WI38 (cell line): Measurements from ENCODE around the gene ZSWIM8.

ENCODE experiments used
- H3K4me3 ChIP-seq: 2 replicates; pipeline ENCODE4 v1.5.1; 2011; ENCODE audit warnings: low read depth, mild to moderate bottlenecking, control low read depth, low read length
- TF ChIP-seq, protein P1 (sequence below): IDR thresholded peaks from 2 replicates; pipeline ENCODE4 v1.5.1; 2012; ENCODE audit warnings: low read depth, mild to moderate bottlenecking, control low read depth, low read length

Gene ZSWIM8

DNA sequence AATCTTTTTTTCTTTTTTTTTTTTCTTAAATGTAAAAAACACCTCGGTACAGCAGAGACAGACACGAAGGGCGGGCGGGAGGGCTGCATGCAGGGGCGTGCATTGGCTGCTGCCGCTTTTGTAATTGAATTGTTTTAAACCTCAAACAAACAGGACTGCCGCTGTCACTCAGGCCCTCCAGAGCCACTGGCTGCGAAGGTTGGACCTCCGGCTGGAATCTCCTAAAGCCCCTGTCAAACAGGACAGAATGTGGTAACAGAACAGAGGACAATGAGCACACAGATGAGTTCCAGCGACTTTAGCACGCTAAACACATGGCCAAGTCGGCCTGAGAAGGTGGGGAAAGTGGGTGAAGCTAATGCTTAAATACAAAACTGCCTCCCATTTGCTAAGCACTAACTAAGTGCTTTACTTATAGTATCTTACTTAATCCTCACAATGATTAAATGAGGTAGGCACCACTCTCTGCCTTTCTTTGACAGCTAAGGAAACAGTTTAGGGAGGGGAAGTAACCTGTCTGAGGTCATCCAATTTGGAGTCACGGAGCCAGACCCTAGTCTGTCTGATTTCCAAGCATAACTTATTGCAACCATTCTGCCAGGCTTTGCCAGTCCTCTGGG lies 29.0 kb downstream of the ZSWIM8 start:
- H3K4me3 ChIP-seq, result no peak overlapping the region
- TF ChIP-seq, protein P1, sequence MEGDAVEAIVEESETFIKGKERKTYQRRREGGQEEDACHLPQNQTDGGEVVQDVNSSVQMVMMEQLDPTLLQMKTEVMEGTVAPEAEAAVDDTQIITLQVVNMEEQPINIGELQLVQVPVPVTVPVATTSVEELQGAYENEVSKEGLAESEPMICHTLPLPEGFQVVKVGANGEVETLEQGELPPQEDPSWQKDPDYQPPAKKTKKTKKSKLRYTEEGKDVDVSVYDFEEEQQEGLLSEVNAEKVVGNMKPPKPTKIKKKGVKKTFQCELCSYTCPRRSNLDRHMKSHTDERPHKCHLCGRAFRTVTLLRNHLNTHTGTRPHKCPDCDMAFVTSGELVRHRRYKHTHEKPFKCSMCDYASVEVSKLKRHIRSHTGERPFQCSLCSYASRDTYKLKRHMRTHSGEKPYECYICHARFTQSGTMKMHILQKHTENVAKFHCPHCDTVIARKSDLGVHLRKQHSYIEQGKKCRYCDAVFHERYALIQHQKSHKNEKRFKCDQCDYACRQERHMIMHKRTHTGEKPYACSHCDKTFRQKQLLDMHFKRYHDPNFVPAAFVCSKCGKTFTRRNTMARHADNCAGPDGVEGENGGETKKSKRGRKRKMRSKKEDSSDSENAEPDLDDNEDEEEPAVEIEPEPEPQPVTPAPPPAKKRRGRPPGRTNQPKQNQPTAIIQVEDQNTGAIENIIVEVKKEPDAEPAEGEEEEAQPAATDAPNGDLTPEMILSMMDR, result no peak

DNA sequence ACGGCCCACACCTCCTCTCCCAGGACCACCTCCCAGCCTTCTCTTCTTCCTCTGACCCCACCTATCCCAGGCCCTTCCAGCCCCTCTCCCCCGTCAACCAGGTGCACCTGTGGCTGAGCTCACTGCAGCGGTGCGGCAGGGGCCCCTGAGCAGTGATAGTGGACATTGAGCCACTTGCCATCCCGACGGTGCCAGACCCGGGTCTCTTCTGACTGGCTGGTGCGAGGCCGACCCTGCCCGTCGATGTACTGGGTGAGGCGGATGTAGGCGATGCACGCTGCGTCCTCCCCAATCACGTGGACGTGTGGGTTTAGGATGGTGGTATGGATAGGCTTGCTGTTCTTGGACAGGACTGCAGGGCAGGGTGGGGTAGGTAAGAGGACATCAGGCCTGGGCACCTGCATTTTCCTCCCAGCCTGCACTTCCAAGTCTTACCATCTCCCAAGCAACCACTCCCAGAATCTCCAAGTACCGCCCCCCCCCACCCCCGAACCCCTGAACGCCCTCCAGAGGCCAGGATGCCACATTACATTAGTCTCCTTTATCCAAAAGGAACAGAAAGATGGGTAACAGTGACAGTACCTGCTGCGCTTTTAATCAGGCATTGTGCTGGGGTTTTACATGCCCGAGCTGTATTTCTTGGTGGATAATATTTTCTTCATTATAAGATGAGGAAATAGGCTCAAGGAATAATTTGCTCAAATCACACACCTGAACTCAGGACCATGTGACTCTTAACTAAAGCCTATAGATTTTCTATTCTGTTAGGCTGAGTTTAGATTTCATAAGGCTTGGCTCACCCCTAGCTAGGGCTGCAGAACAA lies 29.7 kb downstream of the ZSWIM8 start:
- no peak overlapping the region for H3K4me3 ChIP-seq
- TF ChIP-seq, protein P1, result no peak

DNA sequence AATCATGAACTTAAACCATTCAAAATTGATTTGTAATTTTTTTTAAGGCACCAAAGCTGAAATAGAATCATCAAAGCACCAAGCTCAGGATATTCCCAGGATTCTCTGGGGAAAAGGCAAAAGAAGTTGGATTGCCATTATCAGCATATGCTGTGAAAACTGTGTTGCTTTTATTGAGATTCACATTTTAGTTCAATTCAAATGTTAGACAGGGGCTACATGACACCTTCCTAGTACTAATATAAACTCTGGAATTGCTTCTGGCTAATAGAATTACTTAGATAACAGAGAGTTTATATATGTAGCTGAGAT lies 30.3 kb downstream of the ZSWIM8 start:
- peak overlapping the region; percentile 17; the same call in 1 of the 2 replicates for H3K4me3 ChIP-seq
- TF ChIP-seq, protein P1, result no peak

DNA sequence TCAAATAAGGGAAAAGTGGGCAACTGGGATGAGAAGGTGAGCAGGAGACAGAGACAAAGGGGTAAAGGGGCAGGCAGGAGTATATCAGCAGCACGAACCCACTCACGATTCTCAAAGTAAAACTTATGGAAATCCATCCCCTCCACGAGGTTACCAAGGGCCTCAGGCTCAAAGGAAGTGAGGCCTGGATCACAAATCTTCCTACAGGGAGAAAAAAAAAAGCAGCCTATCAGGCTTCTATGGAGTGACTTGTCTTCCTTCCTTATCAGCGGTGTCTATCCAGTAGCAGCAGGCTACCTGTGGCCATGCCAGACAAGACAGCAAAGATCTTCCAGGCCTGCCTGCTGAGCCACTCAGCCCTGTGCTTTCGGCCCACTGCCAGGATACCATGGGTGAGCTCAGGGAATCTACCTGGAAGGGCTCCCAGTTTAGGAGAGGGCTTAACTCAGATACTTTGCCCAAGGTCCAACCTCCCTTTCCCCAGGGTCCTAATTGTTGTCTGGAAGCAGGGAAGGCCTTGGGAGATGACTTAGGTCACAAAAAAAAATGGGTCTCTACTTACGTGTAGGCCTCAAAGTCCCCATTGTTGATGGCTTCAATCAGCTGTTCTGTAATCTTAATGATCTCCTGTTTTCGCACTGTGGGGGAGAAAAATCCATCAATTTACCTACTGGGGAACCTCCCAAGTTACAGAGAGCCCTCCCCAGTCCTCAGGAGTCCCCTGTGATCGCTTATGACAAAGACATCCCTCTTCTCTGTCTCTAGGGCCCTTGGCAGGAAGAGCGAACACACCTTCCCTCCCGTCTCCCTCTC lies 31.7 kb downstream of the ZSWIM8 start:
- TF ChIP-seq, protein P1, result no peak
- H3K4me3 ChIP-seq, result no peak overlapping the region

DNA sequence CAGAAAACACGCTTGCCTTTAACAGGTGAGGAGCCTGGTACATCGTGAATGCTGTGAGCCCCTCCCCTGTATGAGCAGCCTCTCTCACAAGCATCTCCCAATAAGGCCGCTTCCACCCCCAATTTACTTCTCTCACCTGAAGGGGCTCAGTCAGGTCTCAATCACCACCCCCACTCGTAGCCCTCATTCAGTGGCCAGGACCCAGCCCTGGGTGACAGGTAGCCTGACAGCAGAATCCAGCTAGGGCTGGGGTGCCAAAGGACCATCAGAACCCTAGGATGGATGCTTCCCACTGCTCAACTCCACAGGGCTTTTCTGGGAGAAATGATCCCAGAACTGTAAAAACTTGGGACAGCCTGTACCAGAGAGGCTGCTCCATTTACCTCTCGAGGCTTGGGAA lies 32.4 kb downstream of the ZSWIM8 start:
- TF ChIP-seq, protein P1, result no peak

DNA sequence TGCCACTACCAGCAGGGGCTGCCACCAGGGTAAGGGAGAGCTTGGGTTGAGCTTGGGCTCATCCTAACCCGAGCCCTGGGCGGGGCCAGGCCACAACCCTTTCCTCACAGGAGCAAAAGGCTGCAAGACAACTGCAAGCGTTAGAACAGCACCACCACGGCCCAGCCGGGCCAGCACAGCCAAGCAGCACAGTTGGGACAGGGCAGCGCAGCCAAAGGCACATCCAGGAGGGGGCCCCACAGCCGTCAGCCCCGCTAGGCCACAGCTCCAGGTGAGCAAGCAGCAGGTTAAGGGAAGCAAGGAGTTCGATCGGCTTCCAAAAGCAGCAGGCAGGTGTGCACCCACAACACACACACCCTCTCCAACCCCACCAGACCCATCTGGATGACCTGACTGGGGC lies 33.0 kb downstream of the ZSWIM8 start:
- H3K4me3 ChIP-seq, result no peak overlapping the region
- TF ChIP-seq, protein P1, result no peak

More for the DNA sequence above, 32.4 kb downstream of the ZSWIM8 start:
- H3K4me3 ChIP-seq, result no peak overlapping the region
